ENCODE results near the gene R3HDM2.

- TF ChIP-seq, protein P1, sequence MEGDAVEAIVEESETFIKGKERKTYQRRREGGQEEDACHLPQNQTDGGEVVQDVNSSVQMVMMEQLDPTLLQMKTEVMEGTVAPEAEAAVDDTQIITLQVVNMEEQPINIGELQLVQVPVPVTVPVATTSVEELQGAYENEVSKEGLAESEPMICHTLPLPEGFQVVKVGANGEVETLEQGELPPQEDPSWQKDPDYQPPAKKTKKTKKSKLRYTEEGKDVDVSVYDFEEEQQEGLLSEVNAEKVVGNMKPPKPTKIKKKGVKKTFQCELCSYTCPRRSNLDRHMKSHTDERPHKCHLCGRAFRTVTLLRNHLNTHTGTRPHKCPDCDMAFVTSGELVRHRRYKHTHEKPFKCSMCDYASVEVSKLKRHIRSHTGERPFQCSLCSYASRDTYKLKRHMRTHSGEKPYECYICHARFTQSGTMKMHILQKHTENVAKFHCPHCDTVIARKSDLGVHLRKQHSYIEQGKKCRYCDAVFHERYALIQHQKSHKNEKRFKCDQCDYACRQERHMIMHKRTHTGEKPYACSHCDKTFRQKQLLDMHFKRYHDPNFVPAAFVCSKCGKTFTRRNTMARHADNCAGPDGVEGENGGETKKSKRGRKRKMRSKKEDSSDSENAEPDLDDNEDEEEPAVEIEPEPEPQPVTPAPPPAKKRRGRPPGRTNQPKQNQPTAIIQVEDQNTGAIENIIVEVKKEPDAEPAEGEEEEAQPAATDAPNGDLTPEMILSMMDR (IDR thresholded peaks at IDR 0.05) = no peak
- TF ChIP-seq POLR2AphosphoS5 (IDR thresholded peaks at IDR 0.05) = no peak
Observed at GRCh38 chr12:57433370-57433769, 2.5 kb upstream of the R3HDM2 start.

All from suprapubic skin (tissue), 3 donors.